ENCODE data around the gene KRTAP5-10.

- TF ChIP-seq, protein P1, sequence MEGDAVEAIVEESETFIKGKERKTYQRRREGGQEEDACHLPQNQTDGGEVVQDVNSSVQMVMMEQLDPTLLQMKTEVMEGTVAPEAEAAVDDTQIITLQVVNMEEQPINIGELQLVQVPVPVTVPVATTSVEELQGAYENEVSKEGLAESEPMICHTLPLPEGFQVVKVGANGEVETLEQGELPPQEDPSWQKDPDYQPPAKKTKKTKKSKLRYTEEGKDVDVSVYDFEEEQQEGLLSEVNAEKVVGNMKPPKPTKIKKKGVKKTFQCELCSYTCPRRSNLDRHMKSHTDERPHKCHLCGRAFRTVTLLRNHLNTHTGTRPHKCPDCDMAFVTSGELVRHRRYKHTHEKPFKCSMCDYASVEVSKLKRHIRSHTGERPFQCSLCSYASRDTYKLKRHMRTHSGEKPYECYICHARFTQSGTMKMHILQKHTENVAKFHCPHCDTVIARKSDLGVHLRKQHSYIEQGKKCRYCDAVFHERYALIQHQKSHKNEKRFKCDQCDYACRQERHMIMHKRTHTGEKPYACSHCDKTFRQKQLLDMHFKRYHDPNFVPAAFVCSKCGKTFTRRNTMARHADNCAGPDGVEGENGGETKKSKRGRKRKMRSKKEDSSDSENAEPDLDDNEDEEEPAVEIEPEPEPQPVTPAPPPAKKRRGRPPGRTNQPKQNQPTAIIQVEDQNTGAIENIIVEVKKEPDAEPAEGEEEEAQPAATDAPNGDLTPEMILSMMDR (IDR thresholded peaks at IDR 0.05; ENCODE audit: insufficient read depth, low read length, poor library complexity, severe bottlenecking): no peak
- no peak for TF ChIP-seq EZH2phosphoT487 (conservative IDR thresholded peaks at IDR 0.05; ENCODE audit: low read length)
Observed at GRCh38 chr11:71577469-71578004, 12.2 kb downstream of the KRTAP5-10 start.

Measured in SU-DHL-6 (cell line).